ENCODE results near the gene ENAH. TPM values are rescaled to one million over a fixed set of nuclear protein-coding genes. Genes with fewer than 3 reads are reported as not detected.

Gene ENAH
- total RNA-seq, 3 donors from 2014 or later: 0.90 to 1.3 (median 1.1) TPM

DNA sequence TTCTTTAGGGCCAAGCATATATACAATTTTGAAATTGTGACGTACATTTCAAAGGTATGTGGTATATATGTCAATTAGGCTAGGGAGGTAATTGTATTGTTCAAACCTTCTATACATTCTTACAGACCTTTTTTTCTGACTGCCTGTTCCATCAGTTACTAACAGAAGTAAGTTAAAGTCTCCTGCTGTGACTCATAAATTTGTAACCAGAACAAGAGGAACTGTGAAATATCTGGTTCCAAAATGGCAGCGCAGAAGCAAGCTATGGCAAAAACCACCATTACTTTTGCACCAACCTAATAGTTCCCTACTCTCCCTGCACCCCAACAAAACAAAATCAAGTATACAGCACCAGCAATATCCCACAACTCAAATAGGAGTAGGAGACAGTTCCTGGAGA, 93.6 kb downstream of the ENAH start:
- H3K9me3 Mint-ChIP-seq: no peaks in the 10 kb centered on the region
- no peak overlapping the region for H3K4me3 Mint-ChIP-seq
- H3K4me1 Mint-ChIP-seq (ENCODE audit: low read depth): no peaks in the 10 kb centered on the region
- peaks cover 15% of the 10 kb centered on the region for H3K27me3 Mint-ChIP-seq (ENCODE audit: low read depth)
- no peak for DNase-seq
- H3K36me3 Mint-ChIP-seq (ENCODE audit: insufficient read depth): no peaks in the 10 kb centered on the region
- ATAC-seq: no peak

DNA sequence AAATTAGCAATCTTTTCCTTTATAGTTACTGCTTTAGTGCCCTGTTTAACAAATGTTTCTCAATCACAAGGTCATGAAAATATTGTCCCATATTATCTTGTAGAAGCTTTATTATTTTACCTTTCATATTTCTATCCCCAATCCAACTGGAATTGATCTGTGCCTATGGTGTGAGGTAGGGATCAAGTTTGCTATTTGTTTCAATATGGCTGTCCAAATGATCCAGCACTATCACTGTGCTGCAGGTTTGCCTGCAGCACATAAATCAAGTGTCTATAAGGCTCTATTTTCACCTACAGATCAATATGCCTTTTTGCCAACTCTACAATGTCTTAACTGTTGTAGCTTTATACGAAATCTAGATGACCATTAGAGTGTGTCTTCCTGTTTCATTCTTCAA, 96.2 kb downstream of the ENAH start:
- Mint-ChIP-seq H3K36me3 (ENCODE audit: insufficient read depth) (no peaks in the 10 kb centered on the region), H3K9me3 (no peaks in the 10 kb centered on the region), H3K4me3 (no peak overlapping the region), H3K4me1 (ENCODE audit: low read depth) (no peaks in the 10 kb centered on the region), H3K27me3 (ENCODE audit: low read depth) (peaks cover 11% of the 10 kb centered on the region)
- no peak for ATAC-seq
- no peak for DNase-seq

DNA sequence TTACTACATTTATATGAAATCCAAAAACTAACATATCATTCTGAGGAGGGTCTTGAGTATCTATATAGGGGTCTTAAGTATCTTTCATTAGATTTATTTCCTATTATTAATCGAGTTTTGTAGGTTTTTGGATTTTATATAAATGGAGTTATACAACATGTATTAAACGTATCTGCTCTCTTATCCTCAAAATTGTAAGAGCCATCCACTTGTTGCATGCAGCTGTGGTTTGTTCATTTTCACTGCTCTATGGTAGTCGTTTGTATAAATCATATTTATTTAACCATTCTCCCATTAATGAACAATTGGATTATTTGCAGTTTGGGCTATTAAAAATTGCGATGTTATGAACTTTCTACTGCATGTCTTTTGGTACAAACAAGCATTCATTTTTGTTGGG, 97.1 kb downstream of the ENAH start:
- no peaks in the 10 kb centered on the region for H3K36me3 Mint-ChIP-seq (ENCODE audit: insufficient read depth)
- H3K27me3 Mint-ChIP-seq (ENCODE audit: low read depth): peaks cover 8% of the 10 kb centered on the region
- no peak for DNase-seq
- H3K9me3 Mint-ChIP-seq: no peaks in the 10 kb centered on the region
- no peak overlapping the region for H3K4me3 Mint-ChIP-seq
- no peaks in the 10 kb centered on the region for H3K4me1 Mint-ChIP-seq (ENCODE audit: low read depth)
- no peak for ATAC-seq

DNA sequence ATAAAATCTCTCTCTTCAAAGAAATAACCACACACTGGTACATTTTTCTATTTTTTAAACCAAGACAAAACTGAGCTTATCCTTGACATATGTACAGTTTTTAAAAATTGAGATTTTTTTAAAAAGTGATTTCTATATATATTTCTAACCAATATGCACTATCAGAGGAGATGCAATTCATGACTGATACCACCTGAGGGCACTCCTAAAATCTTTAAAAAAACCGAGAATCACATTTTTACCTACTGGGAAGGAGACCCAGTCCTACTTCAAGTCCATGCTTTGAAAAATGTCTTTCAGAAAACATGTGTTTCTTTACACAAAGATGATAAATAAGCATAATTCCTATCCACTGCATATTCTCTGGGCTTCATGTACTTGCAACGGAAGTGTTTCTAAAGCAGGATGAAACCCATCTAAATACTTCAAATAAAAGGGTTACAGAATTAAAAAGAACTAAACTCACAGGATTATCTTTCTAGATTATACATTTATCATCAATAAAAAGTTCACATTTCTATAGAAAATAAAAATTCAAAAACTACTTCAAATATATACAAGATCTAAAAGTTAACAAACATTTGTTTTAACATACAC, 98.6 kb downstream of the ENAH start:
- no peaks in the 10 kb centered on the region for H3K9me3 Mint-ChIP-seq
- H3K4me3 Mint-ChIP-seq: no peak overlapping the region
- no peaks in the 10 kb centered on the region for H3K4me1 Mint-ChIP-seq (ENCODE audit: low read depth)
- ATAC-seq (no peak), DNase-seq (no peak)
- H3K27me3 Mint-ChIP-seq (ENCODE audit: low read depth): peaks cover 2% of the 10 kb centered on the region
- no peaks in the 10 kb centered on the region for H3K36me3 Mint-ChIP-seq (ENCODE audit: insufficient read depth)

DNA sequence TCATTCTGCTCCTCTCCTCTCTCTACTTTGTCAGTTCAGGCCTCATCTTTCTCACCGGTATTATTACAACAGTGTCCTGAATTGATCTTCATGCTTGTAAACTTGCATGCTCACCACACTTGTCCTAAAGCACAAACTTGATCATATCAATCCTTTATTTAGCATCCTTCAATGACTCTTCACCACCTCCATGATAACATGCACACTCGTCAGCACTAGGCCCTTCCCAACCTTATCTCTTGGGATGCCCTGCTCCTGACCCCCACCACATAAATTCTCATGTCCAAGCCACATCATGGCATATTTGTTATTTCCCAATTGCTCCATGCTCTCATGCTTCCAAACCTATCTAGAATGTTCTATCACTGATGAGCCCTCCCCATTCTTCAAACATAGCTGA, 103.1 kb downstream of the ENAH start:
- H3K36me3 Mint-ChIP-seq (ENCODE audit: insufficient read depth): no peaks in the 10 kb centered on the region
- DNase-seq: no peak
- no peak overlapping the region for H3K4me3 Mint-ChIP-seq
- no peaks in the 10 kb centered on the region for H3K9me3 Mint-ChIP-seq
- no peak for ATAC-seq
- peaks cover 2% of the 10 kb centered on the region for H3K4me1 Mint-ChIP-seq (ENCODE audit: low read depth)
- no peaks in the 10 kb centered on the region for H3K27me3 Mint-ChIP-seq (ENCODE audit: low read depth)

DNA sequence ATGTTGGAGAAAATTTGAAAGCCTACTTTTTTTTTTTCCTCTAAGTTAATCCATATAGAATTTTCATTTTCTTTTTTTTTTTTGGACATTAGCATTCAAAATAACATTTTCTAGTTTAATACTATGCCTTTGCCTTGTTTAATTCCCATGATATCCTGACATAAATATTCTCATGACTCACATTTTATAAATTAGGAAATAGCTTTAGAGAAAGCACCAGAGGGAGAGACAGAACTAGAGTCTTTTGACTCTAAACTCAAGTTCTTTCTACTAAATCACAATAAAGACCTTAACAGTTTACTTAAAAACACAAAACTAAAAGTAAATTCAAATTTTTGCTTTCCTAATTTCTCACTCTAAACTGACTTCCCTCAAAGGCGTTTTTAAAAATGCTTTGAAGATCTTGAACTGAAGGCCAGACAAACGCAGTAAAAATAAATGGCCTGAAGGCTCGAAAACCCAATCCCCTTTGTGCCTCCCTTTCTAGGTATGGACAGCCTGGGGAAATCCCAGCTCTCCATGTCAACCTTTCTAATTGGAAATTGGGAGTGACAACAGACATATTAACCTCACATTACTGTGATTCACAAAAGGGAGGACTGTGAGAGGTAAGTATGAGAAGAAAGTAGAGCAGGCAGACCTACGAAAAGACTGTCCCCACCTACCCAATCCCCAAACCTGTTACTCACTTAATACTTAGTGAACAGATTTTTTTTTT, 104.6 kb downstream of the ENAH start:
- DNase-seq: no peak
- Mint-ChIP-seq H3K4me3 (no peak overlapping the region), H3K9me3 (no peaks in the 10 kb centered on the region), H3K36me3 (ENCODE audit: insufficient read depth) (no peaks in the 10 kb centered on the region), H3K27me3 (ENCODE audit: low read depth) (no peaks in the 10 kb centered on the region), H3K4me1 (ENCODE audit: low read depth) (peaks cover 2% of the 10 kb centered on the region)
- ATAC-seq: no peak

DNA sequence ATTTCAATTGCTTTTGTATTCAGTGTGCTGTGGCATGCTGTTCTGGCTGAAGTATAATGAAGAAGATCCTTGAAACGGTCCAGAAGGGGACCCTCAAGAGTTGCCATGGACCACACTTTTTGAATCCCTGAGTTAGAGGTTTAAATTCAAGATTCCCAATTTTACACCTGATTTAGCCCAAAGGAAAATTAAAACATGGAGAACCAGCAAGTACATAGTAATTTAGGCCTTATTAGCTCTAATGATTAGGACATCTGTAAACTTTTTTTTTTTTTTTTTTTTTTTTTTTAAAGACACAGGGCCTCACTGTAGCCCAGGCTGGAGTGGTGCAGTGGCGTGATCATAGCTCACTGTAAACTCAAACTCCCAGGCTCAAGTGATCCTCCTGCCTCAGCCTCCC, 107.3 kb downstream of the ENAH start:
- Mint-ChIP-seq H3K4me1 (ENCODE audit: low read depth) (peaks cover 2% of the 10 kb centered on the region), H3K27me3 (ENCODE audit: low read depth) (no peaks in the 10 kb centered on the region), H3K9me3 (no peaks in the 10 kb centered on the region), H3K36me3 (ENCODE audit: insufficient read depth) (no peaks in the 10 kb centered on the region), H3K4me3 (no peak overlapping the region)
- DNase-seq: no peak
- ATAC-seq: no peak

DNA sequence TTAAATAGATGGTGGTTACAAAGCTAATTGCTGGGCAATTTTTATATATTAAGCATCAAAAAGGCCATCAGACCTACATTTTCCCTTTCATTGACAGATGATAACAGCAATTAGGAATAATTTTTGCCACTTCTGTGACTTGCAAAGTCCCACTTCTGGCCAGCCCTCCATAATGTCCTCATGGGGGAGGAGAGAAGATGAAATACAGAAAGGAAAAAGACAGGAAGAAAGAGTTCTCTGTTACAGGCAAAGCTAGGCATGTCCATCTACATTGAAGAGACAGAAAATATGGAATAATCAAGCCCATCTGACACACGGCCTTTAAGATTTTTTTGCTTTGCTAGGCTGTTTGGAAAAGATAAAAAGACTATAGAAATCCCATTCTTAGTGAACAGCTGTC, 108.0 kb downstream of the ENAH start:
- ATAC-seq: no peak
- Mint-ChIP-seq H3K9me3 (no peaks in the 10 kb centered on the region), H3K27me3 (ENCODE audit: low read depth) (no peaks in the 10 kb centered on the region), H3K4me1 (ENCODE audit: low read depth) (peaks cover 2% of the 10 kb centered on the region), H3K4me3 (no peak overlapping the region), H3K36me3 (ENCODE audit: insufficient read depth) (no peaks in the 10 kb centered on the region)
- no peak for DNase-seq

DNA sequence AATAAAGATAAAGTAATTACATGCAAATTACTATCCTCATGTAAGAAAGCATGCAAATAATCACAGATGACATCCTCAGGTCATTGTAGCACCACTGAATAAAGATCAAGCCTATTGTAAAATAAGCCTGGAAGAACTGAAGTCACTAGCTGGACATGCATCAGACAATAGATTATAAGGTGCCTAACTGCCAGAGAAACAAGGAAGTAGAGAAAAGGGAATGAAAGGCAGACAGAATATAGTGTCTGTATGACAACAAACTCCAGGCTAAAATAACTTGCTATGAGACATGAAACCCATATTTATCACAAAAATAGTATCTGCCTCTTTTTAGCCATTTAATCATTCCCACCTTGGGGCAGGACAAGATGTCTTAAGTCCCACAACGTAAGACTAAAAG, 108.7 kb downstream of the ENAH start:
- peaks cover 2% of the 10 kb centered on the region for H3K4me1 Mint-ChIP-seq (ENCODE audit: low read depth)
- DNase-seq: no peak
- no peak for ATAC-seq
- no peaks in the 10 kb centered on the region for H3K36me3 Mint-ChIP-seq (ENCODE audit: insufficient read depth)
- H3K9me3 Mint-ChIP-seq: no peaks in the 10 kb centered on the region
- H3K4me3 Mint-ChIP-seq: no peak overlapping the region
- peaks cover 4% of the 10 kb centered on the region for H3K27me3 Mint-ChIP-seq (ENCODE audit: low read depth)

DNA sequence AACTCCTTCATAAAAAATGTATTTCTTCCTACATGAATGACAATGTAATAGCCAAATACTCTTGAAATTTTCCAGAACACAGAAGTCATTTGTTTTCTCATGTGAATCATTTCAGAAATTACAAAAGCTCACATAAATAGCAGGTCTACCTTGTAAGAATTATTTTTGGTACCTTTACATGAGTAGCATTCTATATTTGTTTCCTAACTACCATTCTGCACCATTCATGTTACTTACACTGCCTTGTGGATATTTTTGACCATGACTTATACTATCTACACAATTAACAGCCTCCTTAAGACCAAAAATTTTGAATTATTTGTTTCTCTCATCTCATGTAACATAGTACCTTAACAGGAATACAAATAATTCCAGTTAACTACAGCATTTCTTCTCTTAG, 109.6 kb downstream of the ENAH start:
- Mint-ChIP-seq H3K4me3 (no peak overlapping the region), H3K36me3 (ENCODE audit: insufficient read depth) (no peaks in the 10 kb centered on the region), H3K27me3 (ENCODE audit: low read depth) (peaks cover 10% of the 10 kb centered on the region), H3K9me3 (no peaks in the 10 kb centered on the region), H3K4me1 (ENCODE audit: low read depth) (peaks cover 2% of the 10 kb centered on the region)
- ATAC-seq: no peak
- DNase-seq: no peak

DNA sequence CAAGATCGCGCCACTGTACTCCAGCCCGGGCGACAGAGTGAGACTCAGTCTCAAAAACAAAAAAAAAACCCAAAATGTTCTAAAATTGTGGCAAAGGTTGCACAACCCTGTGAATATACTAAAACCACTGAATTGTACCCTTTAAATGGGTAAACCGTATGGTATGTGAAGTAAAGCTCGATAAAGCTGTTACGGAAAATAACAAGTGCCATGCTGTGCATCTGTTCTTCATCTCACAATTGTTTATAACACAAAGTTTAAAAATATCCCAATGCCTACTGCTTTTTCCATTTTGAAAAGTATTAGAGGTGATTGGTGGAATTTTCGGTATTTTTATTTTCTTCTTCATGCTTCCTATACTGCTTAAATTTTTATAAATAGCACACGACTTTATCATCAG, 111.5 kb downstream of the ENAH start:
- Mint-ChIP-seq H3K4me1 (ENCODE audit: low read depth) (no peaks in the 10 kb centered on the region), H3K27me3 (ENCODE audit: low read depth) (peaks cover 15% of the 10 kb centered on the region), H3K9me3 (no peaks in the 10 kb centered on the region), H3K36me3 (ENCODE audit: insufficient read depth) (no peaks in the 10 kb centered on the region), H3K4me3 (no peak overlapping the region)
- ATAC-seq: no peak
- no peak for DNase-seq

DNA sequence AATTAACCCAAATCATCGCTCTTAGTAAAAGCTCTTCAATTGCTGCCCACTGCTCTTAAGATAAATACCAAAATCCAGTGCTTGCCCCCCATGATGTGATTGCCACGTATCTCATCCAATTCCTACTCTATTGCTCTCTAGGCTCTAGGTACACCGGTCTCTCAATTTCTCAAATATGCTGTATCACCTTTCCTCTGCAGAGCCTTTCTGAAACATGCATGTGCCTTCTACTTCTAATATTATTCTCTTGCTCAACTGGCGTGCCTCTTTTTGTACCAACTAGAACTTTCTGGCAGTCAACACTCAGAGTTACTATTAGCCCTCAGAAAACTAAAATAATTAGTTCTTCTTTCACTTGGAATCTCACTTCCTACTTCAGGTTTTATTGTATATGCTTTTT, 113.3 kb downstream of the ENAH start:
- no peak for DNase-seq
- H3K4me1 Mint-ChIP-seq (ENCODE audit: low read depth): no peaks in the 10 kb centered on the region
- H3K27me3 Mint-ChIP-seq (ENCODE audit: low read depth): peaks cover 25% of the 10 kb centered on the region
- no peak for ATAC-seq
- H3K4me3 Mint-ChIP-seq: no peak overlapping the region
- H3K9me3 Mint-ChIP-seq: no peaks in the 10 kb centered on the region
- no peaks in the 10 kb centered on the region for H3K36me3 Mint-ChIP-seq (ENCODE audit: insufficient read depth)

DNA sequence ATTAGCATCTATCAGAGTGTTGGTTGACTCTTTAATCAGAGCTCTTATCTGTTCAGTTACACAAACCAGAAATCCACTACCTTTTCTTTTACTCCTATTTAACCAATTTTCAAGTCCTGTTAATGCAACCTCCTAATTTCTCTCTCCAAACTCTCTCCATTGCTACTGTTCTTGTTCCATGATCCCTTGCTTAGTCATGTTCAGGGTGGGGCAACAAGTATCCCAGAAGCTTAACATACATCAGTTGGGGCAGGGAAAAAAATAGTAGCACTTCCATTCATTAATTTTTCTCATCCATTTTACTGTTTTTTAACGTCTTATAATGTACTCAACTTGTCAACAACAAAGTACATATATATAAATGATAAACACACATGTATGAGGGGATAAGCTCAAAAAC, 113.9 kb downstream of the ENAH start:
- no peak for DNase-seq
- Mint-ChIP-seq H3K4me1 (ENCODE audit: low read depth) (no peaks in the 10 kb centered on the region), H3K27me3 (ENCODE audit: low read depth) (peaks cover 27% of the 10 kb centered on the region)

DNA sequence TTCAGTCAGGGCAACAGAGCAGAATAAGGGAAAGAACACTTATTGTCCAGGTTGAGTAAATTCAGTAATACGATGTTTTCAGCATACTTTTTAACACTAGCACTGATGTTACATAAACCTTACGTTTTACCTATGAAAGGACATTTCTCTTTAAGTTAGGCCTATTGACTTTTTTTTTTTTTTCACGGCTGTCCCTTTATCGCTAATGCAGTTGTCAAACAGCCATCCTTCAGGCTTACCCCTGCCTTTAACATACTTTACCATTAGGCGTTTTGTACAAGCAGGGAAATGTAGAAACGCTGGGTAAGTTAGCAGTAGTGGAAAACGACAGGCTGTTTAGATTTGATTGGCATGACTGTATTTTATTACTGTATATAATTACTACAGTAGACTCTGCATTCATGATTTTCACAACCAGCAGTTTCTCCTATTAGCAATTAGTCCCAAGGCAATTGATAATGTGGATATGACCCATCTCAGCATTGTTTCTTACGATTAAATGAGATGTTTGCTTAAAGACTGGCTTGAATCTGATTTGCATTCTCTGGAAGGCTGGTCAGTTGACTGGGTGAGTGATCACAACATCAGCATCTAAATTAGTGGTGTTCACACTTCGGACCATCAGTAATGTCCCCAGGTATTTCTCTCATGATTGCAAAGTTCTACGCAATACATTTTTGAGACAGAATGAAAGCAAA, 115.2 kb downstream of the ENAH start:
- no peak for DNase-seq
- no peak for ATAC-seq
- no peaks in the 10 kb centered on the region for H3K9me3 Mint-ChIP-seq
- H3K36me3 Mint-ChIP-seq (ENCODE audit: insufficient read depth): no peaks in the 10 kb centered on the region
- no peaks in the 10 kb centered on the region for H3K4me1 Mint-ChIP-seq (ENCODE audit: low read depth)
- peaks cover 33% of the 10 kb centered on the region for H3K27me3 Mint-ChIP-seq (ENCODE audit: low read depth)
- no peak overlapping the region for H3K4me3 Mint-ChIP-seq

More for the DNA sequence above, 113.9 kb downstream of the ENAH start:
- Mint-ChIP-seq H3K4me3 (no peak overlapping the region), H3K9me3 (no peaks in the 10 kb centered on the region), H3K36me3 (ENCODE audit: insufficient read depth) (no peaks in the 10 kb centered on the region)
- no peak for ATAC-seq

DNA sequence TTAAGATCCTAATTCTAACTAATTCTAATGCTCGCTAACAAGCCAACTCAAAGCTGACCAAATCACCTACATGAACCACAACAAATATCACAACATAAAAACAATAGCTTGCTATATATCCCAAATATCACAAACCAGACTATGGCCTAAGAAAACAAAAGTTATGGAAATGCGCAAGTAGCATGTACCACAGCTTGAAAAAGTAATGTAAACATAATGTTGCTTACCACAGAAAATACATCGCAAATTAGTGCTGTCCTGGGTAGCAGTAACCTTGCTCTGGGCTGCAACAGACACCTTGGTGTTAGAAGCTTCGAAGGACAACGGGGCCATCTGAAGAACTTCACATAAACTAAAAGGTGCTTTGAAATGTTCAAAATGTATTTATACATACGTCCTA, 117.6 kb downstream of the ENAH start:
- no peaks in the 10 kb centered on the region for H3K4me1 Mint-ChIP-seq (ENCODE audit: low read depth)
- no peak for DNase-seq
- H3K27me3 Mint-ChIP-seq (ENCODE audit: low read depth): peaks cover 38% of the 10 kb centered on the region
- no peaks in the 10 kb centered on the region for H3K9me3 Mint-ChIP-seq
- ATAC-seq: no peak
- H3K4me3 Mint-ChIP-seq: no peak overlapping the region
- no peaks in the 10 kb centered on the region for H3K36me3 Mint-ChIP-seq (ENCODE audit: insufficient read depth)
